ENCODE results near the gene KCNMA1. TPM values are rescaled to one million over a fixed set of nuclear protein-coding genes. Genes with fewer than 3 reads are reported as not detected.

KCNMA1 gene
- total and polyA plus RNA-seq, 9 of the 15 experiments (the other 6 are each of a cell fraction or from before 2014, with no cell fraction given), result 0.01 to 0.95 (median 0.15) TPM; not detected in 4

DNA sequence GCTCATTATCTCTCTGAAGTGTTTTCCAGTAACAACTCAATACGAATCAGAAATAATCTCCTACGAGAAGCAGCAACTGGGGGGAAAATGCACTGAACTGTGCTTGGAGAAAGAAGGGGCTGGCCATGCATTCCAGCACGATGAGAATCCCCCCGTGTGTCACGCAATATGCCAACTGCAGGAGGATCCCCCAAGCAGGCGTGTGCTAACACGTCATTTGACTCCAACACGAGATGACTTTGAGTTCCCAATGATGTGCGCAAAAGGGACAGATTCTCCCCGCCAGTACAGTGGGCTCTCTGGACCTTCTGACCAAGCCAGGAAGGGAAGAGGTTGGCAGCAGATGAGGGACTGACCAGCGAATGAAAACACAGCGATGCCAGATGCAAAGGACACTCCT is 105.5 kb downstream of the KCNMA1 start:
- Histone ChIP-seq H3K9me1 (ENCODE audit: control insufficient read depth, insufficient read depth, low read length) (no peaks in the 10 kb centered on the region), H3K4me2 (ENCODE audit: insufficient read depth, low read length) (no peak overlapping the region; the same call in 1 of the 2 replicates), H3K4me1 (replicated peaks in 1 of 2; ENCODE audit: control insufficient read depth in 2 of 2, insufficient read depth in 2 of 2, low read length in 2 of 2) (peaks cover 0 to 5% of the 10 kb centered on the region in 2 experiments; a peak in 3 of 5 replicates), H3K9ac (ENCODE audit: insufficient read depth in 1 of 2, low read depth in 2 of 2, low read length in 2 of 2) (no peak overlapping the region), H3K79me2 (ENCODE audit: control insufficient read depth, insufficient read depth, low read length) (no peaks in the 10 kb centered on the region), H3K9me3 (replicated peaks; ENCODE audit: control insufficient read depth, insufficient read depth, low read depth, low read length) (no peaks in the 10 kb centered on the region), H4K20me1 (replicated peaks; ENCODE audit: control insufficient read depth, insufficient read depth, low read length) (no peaks in the 10 kb centered on the region), H3K27me3 (ENCODE audit: control insufficient read depth in 2 of 2, insufficient read depth in 2 of 2, low read length in 2 of 2) (peaks cover 0 to 12% of the 10 kb centered on the region in 2 experiments; a peak in 2 of 5 replicates), H2AFZ (ENCODE audit: low read depth, low read length) (no peak overlapping the region), H3K27ac (ENCODE audit: extremely low read depth, low read depth, low read length) (no peak overlapping the region), H3K4me3 (no peak overlapping the region), H3K36me3 (ENCODE audit: control insufficient read depth, insufficient read depth, low read length) (no peaks in the 10 kb centered on the region)
- ChIA-PET CTCF (ENCODE audit: low intra/inter-chr PET ratio) (no interaction called here), POLR2A (no interaction called here)
- intact Hi-C loops (cut with micrococcal nuclease) (loop anchor here (10.0 kb wide), 1 partner anchor 113 kb away; no protein-coding TSS in a partner anchor), in situ Hi-C loops (cut with MboI) (no loop called here)
- ATAC-seq (no peak), DNase-seq (ENCODE audit: extremely low read depth in 1 of 4, low spot score in 3 of 4) (no peak), FAIRE-seq (no peak)
- TF ChIP-seq TRIM28 (IDR thresholded peaks at IDR 0.05), result no peak
- TF ChIP-seq POLR2A (conservative IDR thresholded peaks at IDR 0.05), result no peak
- no peak for TF ChIP-seq ZNF444 (CRISPR knock-in tag; IDR thresholded peaks at IDR 0.05)
- no peak for TF ChIP-seq CHD4 (IDR thresholded peaks at IDR 0.05; ENCODE audit: insufficient read depth, insufficient replicate concordance, low read depth, low read length, poor library complexity, severe bottlenecking)
- TF ChIP-seq POLR2G (IDR thresholded peaks at IDR 0.05; ENCODE audit: low read depth, low read length), result no peak
- TF ChIP-seq TEAD4 (IDR thresholded peaks at IDR 0.05; ENCODE audit: low read length), result no peak
- TF ChIP-seq TEAD4 (CRISPR knock-in tag; IDR thresholded peaks at IDR 0.05; ENCODE audit: borderline replicate concordance), result no peak
- no peak for TF ChIP-seq HDAC8 (tag; IDR thresholded peaks at IDR 0.05)
- TF ChIP-seq ELK1 (CRISPR knock-in tag; IDR thresholded peaks at IDR 0.05), result no peak
- no peak for TF ChIP-seq RBM15 (IDR thresholded peaks at IDR 0.05; ENCODE audit: insufficient read depth, low read length)
- no peak for TF ChIP-seq ZBED1 (IDR thresholded peaks at IDR 0.05)
- no peak for TF ChIP-seq MEF2D (tag; conservative IDR thresholded peaks at IDR 0.05; ENCODE audit: low read depth)
- no peak for TF ChIP-seq THRB (CRISPR knock-in tag; conservative IDR thresholded peaks at IDR 0.05)
- BruUV-seq (replicated peaks), result no TSS peak
- WGBS (ENCODE audit: insufficient coverage, low coverage, missing lambda C conversion rate), result 0% methylated on average over 12 of the region's 12 CpGs
